HG03064 (cell line): ENCODE results near the gene FAAH2.
"Not testable (repeated sequence)": the region's sequence is repeated elsewhere in the genome, so short reads cannot be mapped to it uniquely, and the experiment has no call there.

Experiments
- ATAC-seq: cut with Tn5 transposase; IDR thresholded peaks from one replicate; pipeline ENCODE4 v1.9.1; 2021; ENCODE audit warnings: low read depth; ENCODE audit not compliant: unreplicated experiment

Gene FAAH2

GRCh38 chrX:57286507-57287251, at the start of gene FAAH2:
FAAH2 (plus strand) TSS chrX:57286706; CDS start chrX:57286826, 120 bp downstream.
- no peak for ATAC-seq

GRCh38 chrX:57241967-57242366, 44.5 kb upstream of the FAAH2 start:
- no peak for ATAC-seq

- no peak for ATAC-seq
Measured at GRCh38 chrX:57251965-57252364, 34.5 kb upstream of the FAAH2 start.

DNA sequence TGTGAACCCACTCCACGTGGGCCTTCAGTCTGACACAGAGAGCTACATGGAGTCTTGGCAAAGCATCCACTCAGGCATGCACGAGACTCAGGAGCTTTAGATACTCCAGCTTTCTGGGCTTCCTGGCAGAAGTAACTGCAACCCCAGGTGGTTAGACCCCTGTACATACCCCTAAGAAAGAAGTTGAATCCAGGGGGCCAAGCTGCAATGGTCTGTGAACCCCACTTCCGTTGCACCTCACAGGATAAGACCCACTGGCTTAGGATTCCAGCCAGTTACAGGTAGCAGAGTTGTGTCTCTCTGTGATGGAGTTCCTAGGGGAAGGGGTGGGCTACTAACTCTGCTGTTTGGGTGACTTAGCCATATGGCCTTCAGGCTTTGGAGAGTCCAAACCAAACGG, 21.4 kb upstream of the FAAH2 start:
- no peak for ATAC-seq

- no peak for ATAC-seq
Measured at GRCh38 chrX:57266275-57266674, 20.2 kb upstream of the FAAH2 start.

DNA sequence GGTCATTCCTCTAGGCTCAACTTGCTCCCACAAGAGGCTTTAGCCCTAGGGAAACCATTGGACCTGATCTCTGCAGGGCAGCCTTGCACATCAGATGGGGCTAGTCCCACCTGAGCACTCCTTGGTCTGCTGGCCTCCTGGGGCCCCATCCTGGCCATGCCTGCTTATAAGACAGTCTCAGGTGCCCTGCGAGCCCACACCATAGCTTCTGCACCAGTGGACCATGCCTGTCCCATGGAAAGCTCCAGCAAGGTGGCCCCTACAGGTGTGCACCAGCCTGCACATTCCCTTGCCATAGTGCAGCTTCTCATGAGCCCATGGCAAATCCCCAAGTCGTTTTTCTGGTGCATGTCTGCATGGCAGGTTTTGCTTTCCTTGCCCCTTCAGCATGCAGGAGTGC, 19.6 kb upstream of the FAAH2 start:
- ATAC-seq: no peak

DNA sequence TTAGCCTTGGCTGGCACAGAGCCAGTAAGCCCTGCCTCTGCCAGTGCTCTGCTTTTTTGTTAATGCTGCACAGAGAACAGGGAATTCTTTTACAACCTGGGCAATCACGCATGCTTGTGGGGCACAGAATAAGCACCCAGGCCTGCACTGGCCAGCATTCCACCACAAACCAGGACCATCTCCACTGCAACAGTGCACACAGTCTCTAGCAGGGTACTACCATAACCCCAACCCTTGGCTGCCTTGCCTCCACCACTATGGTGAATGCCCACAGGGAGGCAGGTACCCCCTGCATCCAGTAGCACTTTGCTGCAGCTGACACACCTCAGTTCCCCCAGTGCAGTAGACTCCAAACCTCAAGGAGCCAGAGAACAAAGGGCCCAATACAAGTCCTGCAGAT, 19.2 kb upstream of the FAAH2 start:
- ATAC-seq: no peak

- ATAC-seq: no peak
Measured at GRCh38 chrX:57270980-57271379, 15.5 kb upstream of the FAAH2 start.

DNA sequence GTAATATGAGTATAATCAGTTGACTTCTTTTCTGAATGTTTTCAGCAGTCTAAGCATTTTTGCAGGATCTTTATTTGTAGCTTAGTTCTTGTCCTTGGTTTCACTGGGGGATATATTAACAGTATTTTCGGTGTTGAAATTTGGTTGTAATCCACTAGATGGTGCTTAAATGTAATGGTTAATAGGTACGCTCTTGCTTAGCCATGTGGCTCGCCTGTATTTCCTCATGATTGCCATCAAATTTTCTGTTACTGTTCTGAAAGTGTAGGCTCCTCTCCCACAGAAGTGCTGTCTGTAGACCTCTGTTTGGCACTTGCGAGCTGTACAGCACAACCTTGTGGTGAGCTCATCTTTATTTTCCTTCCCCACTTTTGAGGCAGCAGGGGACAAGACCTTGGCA, 3.9 kb upstream of the FAAH2 start:
- ATAC-seq: no peak

DNA sequence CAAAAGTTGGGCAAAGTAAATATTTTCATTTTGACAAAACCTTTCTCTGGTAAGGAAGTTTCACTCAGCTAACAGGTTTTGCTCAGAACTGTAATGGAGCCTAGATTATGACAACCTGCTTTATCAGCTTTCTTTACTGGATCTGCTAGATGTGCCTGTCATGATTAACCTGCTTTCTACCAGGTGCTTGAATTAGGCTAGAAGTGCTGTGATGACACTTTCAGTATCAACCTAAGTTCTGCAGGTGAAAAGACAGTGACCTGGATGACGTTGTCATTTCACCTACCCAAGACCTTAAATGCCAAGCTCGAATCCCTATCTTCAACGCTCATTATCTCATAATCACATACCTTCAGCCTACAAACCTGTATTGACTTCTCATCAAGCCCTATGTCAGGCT, 1.5 kb upstream of the FAAH2 start:
- ATAC-seq: no peak

DNA sequence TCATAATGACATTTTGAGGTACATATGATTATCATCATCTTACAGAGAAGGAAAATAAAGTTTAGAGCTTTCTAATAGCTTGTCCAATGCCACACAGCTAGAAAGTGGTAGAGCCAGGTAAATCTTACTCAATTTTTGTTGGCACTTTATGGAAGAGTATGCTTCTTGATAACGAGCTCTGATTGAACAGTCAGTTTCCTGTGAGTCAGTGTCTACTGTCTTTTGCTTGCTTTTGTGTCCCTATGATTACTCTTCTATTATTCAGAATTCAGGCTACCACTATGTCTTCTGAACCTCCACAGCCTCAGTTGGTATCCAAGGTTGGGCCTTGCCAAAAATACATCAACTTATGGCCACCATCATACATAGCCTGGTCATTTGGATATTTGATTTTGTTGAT, 2.6 kb downstream of the FAAH2 start:
- ATAC-seq: no peak

DNA sequence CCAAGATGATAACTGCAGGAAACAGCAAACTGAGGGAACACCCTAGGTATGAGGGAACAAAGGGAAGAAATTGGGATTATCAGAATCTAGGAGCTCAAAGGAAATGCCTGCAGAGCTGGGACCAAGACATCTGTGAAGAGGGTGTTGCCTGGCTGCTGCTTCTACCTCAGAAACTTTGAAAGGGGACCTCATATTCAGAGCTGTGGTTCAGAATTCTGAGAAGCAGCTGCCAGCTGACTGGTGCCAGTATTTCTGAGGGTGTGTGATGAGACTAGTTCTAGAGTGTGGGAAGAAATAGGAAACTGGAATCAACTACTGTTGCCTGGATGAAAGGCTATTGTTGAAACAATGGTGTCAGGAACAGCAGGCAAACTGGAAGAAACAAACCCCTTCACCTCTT, 8.5 kb downstream of the FAAH2 start:
- ATAC-seq: no peak

DNA sequence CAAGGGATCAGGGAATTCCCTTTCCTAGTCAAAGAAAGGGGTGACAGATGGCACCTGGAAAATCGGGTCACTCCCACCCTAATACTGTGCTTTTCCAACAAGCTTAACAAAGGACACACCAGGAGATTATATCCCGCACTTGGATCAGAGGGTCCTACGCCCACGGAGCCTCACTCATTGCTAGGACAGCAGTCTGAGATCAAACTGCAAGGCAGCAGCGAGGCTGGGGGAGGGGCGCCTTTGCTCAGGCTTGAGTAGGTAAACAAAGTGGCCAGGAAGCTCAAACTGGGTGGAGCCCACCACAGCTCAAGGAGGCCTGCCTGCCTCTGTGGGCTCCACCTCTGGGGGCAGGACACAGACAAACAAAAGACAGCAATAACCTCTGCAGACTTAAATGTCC, 9.2 kb downstream of the FAAH2 start:
- not testable (repeated sequence) for ATAC-seq

DNA sequence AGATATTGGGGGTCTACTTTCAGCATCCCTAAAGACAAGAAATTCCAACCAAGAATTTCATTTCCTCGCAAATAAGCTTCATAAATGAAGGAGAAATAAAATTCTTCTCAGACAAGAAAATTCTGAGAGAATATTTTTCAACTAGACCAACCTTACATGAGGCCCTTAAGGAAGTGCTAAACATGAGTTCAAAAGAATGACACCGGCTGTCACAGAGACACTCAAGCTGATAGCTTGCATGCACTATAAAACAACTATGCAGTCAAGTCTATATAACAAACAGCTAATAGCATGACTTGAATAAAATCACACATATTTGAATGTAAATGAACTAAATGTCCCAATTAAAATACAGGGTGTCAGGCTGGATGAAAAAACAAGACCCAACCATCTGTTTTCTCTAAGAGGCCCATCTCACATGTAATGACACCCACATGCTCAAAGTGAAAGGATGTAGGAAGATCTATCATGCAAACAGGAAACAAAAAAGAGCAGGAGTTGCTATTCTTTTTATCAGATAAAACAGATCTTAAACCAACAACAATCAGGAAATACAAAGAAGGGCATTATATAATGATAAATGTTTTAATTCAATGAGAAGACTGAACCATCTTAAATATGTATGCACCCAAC, 27.2 kb downstream of the FAAH2 start:
- no peak for ATAC-seq

DNA sequence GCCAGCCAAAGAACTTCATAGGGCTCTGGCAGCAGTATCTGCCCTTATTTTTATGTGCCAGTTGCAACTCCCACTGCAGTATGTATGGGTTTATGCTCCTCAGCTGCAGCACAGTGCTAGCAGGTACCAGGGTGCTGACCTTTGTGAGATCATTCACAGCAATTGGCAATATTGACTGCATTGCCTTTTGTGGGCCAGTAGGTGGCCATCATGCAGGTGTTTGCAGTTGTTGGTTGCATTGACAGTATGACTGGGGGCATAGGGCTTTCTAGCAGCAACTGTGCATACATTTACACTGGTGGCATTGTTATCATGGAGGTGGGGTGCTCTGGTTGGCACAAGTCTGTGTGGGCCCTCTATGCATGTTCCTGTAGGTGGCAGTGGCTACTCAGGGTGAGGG, 42.5 kb downstream of the FAAH2 start:
- ATAC-seq: no peak

DNA sequence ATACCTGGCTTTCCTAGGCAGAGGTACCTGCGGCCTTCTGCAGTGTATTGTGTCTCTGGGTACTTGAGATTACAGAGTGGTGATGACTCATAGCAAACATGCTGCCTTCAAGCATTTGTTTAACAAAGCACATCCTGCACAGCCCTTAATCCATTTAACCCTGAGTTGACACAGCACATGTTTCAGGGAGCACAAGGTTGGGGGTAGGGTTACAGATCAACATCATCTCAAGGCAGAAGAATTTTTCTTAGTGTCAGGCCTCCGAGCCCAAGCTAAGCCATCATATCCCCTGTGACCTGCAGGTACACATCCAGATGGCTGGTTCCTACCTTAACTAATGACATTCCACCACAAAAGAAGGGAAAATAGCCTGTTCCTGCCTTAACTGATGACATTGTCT, 49.3 kb downstream of the FAAH2 start:
- ATAC-seq: not testable (repeated sequence)

DNA sequence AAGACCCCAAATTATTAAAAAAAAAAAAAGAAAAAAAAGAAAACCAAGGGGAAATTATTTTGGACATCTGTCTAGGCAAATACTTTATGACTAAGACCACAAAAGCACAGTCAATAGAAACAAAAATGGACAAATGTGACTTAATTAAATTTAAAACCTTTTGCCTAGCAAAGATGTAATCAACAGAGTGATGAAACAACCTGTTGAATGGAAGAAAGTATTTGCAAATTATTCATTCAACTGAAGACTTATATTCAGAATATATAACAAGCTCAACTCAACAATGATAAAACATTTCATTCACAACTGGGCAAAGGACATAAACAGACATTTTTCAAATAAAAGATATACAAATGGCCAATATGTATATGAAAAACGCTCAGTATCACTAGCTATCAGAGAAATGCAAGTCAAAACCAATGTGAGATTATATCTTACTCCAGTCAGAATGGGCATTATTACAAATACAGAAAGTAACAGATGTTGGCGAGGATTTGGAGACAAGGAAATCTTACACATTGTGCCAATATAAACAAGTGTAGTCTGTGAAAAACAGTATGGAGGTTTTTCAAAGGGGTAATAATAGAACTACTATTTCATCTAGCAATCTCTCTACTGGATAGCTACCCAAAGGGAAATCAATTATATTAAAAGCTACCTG, 67.1 kb downstream of the FAAH2 start:
- no peak for ATAC-seq

- no peak for ATAC-seq
Measured at GRCh38 chrX:57364145-57364544, 77.6 kb downstream of the FAAH2 start.

GRCh38 chrX:57366430-57366829, 79.9 kb downstream of the FAAH2 start:
- no peak for ATAC-seq

DNA sequence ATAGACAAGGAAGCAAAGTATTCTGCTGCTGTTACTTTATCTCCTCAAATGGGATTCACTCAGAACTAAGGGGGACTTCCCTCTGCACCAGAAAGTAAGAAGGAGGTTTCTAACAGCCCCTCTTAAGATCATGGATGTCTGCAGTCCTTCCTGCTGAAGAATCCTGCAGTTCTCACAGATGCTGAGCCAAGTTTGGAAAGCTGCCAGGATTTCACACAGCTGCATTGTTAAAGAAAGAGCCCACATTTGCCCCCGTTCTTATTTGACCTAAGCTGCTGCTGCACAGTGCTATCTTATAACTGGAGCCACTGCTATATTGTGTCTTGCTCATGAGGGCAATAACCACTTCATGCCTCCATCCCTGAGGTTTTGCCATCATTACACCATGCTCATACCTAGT, 81.1 kb downstream of the FAAH2 start:
- no peak for ATAC-seq

DNA sequence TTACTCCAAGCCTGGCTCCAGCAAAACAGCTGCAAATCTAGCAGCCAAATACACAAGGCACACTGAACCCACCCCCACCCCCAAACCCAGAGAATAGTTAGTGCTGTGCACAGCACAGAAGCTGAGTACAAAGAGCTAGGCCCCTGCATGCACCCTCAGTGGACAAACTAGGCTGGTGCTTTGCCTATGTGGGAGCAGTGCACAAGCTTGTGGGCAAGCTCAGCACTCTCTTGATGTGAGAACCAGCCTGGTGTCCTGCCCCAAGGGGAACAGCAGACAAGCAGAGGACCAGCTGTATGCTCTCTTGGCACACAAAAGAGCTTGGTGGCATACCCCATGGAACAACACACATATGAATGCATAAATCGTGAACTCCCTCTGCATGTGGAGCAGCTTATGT, 81.7 kb downstream of the FAAH2 start:
- no peak for ATAC-seq

DNA sequence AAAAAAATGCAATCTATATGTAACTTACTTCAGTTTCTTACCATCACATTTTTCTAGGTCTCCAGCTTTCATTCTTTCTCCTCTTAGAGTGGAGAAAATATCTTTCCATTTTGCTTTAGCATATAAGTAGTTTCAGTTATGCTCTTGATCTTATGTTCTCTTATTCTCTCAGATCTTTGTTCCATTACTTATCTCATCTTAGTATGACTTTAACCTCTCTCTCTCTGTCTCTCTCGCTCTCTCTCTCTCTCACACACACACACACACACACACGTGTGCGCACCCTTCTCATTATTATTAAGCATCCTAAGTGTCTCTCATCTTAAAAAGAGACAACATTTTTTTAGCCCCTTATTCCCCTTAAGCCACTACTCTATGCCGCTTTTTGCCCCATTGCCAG, 92.8 kb downstream of the FAAH2 start:
- ATAC-seq: no peak
